ENCODE data around the gene CLEC2B.

CLEC2B gene

GRCh38 chr12:9868311-9868801 lies 798 bp downstream of the CLEC2B start:
- peak; percentile 20 to 41 (median 34) for DNase-seq

DNA sequence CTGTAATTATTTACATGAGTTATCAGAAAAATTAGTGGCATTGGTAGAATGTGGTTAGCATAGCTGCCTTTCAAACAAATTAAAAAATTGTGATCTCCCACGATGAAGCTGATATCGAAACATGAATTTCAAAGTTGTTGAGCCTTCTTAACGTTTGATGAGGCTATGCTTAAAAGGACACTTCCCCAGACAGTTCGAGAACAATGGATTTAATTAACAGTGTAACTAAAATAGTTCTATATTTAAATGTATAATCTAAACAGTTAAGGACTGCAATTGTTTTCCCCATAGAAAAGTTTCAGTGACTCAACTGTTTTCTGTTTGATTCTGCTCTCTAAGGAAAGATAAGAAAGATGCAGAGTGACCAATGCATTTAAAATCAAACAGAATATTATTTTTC lies 1.6 kb downstream of the CLEC2B start:
- DNase-seq = peak; percentile 18 to 24 (median 19)

GRCh38 chr12:9866860-9867269 lies 2.3 kb downstream of the CLEC2B start:
- no peak for DNase-seq

DNA sequence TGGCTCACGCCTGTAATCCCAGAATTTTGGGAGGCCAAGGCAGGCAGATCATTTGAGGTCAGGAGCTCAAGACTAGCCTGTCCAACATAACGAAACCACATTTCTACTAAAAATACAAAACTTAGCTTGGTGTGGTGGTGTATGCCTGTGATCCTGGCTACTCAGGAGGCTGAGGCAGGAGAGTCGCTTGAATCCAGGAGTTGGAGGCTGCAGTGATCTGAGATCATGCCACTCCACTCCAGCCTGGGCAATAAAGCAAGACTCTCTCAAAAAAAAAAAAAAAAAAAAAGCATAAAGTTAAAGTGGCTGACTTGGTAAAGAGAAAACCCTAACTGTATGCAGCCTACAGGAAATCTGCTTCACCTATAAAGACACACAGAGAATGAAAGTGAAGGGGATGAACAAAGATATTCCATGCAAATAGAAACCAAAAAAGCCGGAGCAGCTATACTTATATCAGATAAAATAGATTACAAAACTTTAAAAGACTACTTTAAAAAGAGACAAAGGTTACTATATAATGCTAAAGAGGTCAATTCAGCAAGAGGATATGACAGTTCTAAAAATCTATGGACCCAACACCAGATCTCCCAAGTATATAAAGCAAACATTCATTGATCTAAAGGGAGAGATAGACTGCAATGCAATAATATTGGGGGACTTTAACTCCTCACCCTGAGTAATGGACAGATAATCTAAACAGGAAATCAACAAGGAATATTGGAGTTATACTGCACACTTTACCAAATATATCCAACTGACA lies 4.1 kb downstream of the CLEC2B start:
- DNase-seq = peak in 1 of 3 donors; percentile 32

GRCh38 chr12:9858135-9858534 lies 11.0 kb downstream of the CLEC2B start:
- no peak for DNase-seq

GRCh38 chr12:9856894-9857293 lies 12.3 kb downstream of the CLEC2B start:
- DNase-seq = peak; percentile 32 to 40 (median 35)

GRCh38 chr12:9856151-9856550 lies 13.0 kb downstream of the CLEC2B start:
- DNase-seq = peak; percentile 46 to 74 (median 73)

- DNase-seq = peak in 1 of 3 donors; percentile 17
Measured at GRCh38 chr12:9851927-9852326, 17.2 kb downstream of the CLEC2B start.

- DNase-seq = no peak
Measured at GRCh38 chr12:9851050-9851449, 18.1 kb downstream of the CLEC2B start.

DNA sequence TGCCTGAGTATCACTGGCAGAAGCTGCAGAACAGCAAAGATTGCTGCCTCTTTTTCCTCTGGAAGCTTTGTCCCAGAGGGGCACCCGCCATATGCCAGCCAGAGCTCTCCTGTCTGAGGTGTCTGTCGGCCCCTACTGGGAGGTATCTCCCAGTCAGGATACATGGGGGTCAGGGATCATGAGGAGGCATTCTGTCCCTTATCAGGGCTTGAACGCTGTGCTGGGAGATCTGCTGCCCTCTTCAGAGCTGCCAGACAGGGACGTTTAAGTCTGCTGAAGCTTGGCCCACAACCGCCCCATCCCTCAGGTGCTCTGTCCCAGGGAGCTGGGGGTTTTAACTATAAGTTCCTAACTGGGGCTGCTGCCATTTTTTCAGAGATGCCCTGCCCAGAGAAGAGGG lies 20.3 kb downstream of the CLEC2B start:
- DNase-seq = no peak

DNA sequence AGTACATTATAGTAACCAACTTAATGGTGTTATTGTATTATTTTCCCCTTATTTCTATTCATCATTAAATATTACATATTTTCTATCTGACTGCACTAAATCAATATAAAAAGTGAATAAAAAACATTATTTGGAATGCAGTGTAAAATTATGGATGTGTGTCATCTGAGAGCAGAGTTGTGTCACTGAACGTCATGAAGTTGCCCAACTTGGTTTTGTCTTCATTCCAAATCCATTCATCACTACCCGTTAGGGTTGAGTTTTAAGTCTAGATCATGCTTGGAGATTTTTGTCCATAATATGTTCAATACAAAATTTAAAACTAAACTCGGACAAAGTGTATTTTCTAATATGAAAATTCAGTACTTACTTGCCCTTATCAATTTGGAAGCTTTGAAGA lies 25.7 kb downstream of the CLEC2B start:
- peak in 1 of 3 donors; percentile 13 for DNase-seq

DNA sequence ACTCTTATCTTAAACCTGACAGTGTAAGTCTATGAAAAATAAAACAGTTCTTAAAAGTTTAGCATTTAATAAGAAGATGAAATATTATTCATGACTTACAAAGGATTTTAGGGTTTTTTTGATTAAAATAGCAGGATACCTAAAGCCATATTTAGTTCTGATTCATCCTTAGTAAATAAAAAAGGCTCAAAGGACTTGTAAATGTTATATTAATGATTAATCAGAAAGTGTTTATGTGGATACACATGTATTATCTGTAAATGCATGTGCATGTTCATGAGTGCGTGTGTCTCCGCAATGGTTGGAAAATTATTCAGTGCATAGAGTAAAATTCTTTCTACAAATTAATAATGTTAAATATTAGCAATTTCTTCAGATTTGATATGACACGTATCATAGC lies 37.4 kb downstream of the CLEC2B start:
- DNase-seq = peak in 1 of 3 donors; percentile 12

- DNase-seq = peak in 1 of 3 donors; percentile 3
Measured at GRCh38 chr12:9829982-9830381, 39.2 kb downstream of the CLEC2B start.

DNA sequence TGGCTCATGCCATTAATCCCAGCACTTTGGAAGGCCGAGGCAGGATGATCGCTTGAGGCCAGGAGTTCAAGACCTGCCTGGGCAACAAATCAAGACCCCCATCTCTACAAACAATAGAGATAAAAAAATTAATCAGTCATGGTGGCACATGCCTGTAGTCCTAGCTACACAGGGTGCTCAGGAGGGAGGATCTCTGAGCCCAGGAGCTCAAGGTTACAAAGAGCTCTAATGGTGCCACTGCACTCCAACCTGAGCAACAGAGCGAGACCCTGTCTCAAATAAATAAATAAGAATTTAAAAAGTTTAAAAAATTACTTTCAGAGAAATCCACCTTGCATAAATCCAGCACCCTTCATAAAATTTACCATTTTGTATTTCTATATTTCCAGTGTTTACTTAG lies 39.7 kb downstream of the CLEC2B start:
- DNase-seq = peak in 1 of 3 donors; percentile 15

- peak in 1 of 3 donors; percentile 6 for DNase-seq
Measured at GRCh38 chr12:9827209-9827888, 41.8 kb downstream of the CLEC2B start, which contains the start of gene KLRF1. TSS of gene KLRF1 (plus strand) at chr12:9827481. CDS start at chr12:9827545, 64 bp downstream.

DNA sequence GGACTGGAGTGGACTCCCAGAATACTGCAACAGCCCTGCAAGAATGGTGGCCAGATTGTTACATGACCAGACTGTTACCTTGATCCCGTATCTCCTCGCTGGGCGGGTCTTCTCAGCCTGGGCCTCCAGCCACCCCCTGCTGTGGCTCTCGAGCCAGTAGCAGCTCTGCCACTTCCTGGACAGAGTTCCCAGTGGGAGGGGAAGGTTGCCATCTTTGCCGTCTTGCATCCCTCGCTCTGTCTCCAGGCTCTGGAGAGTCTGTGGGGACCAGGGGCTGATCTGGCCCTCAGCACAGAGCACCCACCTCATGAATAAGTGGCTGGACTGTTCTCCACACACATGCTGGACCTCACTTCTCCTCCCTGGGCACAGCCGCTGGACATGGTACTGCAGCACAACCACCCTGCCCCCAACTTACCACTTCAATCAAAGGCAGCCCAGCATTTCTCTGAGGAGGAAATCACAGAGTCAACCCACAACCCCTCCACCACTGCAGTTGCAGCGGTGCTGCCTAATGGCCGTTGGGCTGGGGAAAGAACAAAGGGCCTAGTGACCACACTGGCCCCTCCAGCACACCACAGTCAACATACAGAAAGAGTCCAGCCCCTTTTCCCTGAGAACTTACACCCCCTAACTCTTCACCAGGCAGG lies 48.7 kb downstream of the CLEC2B start:
- no peak for DNase-seq

GRCh38 chr12:9813821-9814798 lies 55.0 kb downstream of the CLEC2B start:
- DNase-seq = peak; percentile 80 to 89 (median 81)

DNA sequence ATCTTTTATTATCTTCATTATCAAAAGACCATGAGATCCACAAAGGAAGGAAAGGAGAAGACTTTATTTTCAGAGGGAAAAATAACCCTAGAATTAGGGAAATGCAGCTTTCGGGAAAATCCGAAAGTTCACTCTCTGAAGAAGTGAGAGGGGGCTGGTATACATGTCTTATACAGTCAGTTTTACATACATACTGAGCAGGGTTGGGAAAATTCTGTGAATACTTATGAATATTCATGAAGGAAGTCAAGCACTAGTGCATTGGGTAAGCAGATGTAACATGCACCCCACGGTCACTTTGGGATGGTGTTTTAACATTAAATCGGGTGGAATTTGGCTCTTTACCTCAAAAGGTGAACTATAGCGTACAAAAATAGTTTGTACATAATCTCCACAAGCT lies 57.5 kb downstream of the CLEC2B start:
- peak; percentile 35 to 65 (median 54) for DNase-seq

DNA sequence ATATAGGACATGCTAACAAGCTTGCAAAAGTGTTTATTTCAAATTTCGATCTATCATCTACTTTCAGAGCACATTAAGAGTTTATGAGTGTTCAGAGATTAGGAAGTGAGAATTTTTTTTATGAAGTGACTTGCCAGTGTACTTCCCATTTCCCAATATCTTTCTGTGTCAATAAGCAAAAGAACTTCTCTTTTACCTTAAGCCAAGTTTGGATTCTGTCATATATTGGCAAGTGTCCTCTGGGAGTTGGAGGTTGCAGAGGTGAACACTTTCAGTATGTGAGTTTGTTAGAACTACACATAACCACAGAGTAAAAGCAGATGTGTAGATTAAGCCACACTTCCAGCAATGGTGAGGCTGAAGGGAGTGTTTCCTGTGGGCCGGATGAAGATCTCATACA lies 58.5 kb downstream of the CLEC2B start:
- DNase-seq = peak; percentile 43 to 85 (median 84)

DNA sequence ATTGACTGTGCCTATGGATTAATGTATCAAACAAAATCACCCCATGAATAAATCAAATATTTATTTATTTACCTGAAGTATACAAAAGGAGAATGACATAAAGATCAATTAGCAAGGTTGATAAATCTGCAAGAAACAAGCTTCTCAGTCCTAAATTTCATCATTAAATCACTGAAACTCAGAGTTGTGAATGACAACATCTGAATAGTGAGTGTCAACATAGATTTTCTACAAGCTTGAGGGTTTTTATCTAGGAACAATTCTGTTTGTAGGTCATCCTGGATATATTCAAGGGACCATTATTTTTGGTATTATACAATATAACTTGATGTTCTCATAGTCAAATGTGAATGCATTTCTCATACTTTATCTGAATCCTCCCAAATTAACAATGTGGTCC lies 59.3 kb downstream of the CLEC2B start:
- DNase-seq = peak in 1 of 3 donors; percentile 21

GRCh38 chr12:9809338-9809737 lies 59.8 kb downstream of the CLEC2B start:
- DNase-seq = no peak

DNA sequence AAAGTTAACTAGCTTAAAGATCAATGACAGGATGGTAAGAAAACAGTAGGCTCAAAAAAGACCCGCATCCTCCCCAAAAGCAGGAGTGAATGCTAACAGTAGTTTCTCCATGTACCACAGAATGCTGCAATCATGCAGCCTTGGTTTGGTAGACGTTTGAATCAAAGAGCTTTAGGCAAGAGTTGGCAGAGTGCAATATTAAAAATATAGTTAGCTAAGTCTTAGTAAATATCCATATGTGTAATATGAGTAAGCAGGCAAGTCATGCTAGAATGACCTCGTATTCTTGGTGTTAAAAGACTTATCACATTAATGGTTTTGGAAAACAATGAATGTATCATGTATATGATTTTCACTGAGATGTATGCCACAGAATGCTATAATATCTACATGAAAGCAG lies 60.6 kb downstream of the CLEC2B start:
- DNase-seq = peak; percentile 20 to 63 (median 53)

All from suppressor macrophage treated with lipopolysaccharide for 1 hour (primary cell).